Prostate gland (tissue), 2 donors: ENCODE measurements around the gene NSF.
"Not testable (repeated sequence)": the region's sequence is repeated elsewhere in the genome, so short reads cannot be mapped to it uniquely, and the experiment has no call there.

Experiments
- CTCF ChIP-seq, 4 experiments: fragments of 200-600 bp in 2 of 4; fragments of 450-650 bp in 2 of 4; sonication (generic) in 2 of 4; IDR thresholded peaks; 1 replicate in 3 of 4; 2 replicates in 1 of 4; pipeline ENCODE4 v1.5.1; 2016 to 2019; ENCODE audit warnings: antibody characterized with exemption in 4 of 4, mild to moderate bottlenecking in 2 of 4, moderate library complexity in 2 of 4
- POLR2A ChIP-seq: fragments of 450-650 bp; IDR thresholded peaks from one replicate; pipeline ENCODE4 v1.6.1; 2016; ENCODE audit warnings: antibody characterized with exemption, mild to moderate bottlenecking
- POLR2AphosphoS5 ChIP-seq: sonication (generic); formaldehyde crosslinking; IDR thresholded peaks from one replicate; pipeline ENCODE4 v1.6.1; 2017; ENCODE audit warnings: antibody characterized with exemption

GRCh38 chr17:46571796-46572195 lies 18.7 kb upstream of the NSF start:
- not testable (repeated sequence) for TF ChIP-seq CTCF (IDR thresholded peaks at IDR 0.05); POLR2AphosphoS5; POLR2A
